HepG2 (cell line): Measurements from ENCODE around the gene RECQL. TPM values are rescaled to one million over a fixed set of nuclear protein-coding genes. Genes with fewer than 3 reads are reported as not detected.

Experiments
- ARID2 ChIP-seq: sonication (generic); formaldehyde crosslinking; IDR thresholded peaks from 2 replicates; pipeline ENCODE4 v1.8.1; 2022; ENCODE audit warnings: mild to moderate bottlenecking, missing genetic modification reagents, borderline replicate concordance
- GFI1 ChIP-seq: sonication (generic); formaldehyde crosslinking; IDR thresholded peaks from 2 replicates; pipeline ENCODE4 v1.5.0; 2020; ENCODE audit warnings: missing genetic modification reagents, mild to moderate bottlenecking, borderline replicate concordance
- HIC2 ChIP-seq: sonication (generic); formaldehyde crosslinking; IDR thresholded peaks from 2 replicates; pipeline ENCODE4 v1.9.0; 2022; ENCODE audit warnings: low read depth, missing genetic modification reagents
- KDM6A ChIP-seq: IDR thresholded peaks from 2 replicates; pipeline ENCODE4 v1.6.1; 2016; ENCODE audit warnings: low read depth
- RAD21 ChIP-seq: fragments of 450-650 bp; formaldehyde crosslinking; IDR thresholded peaks from 2 replicates; pipeline ENCODE4 v1.5.0; 2020; ENCODE audit warnings: mild to moderate bottlenecking
- REXO4 ChIP-seq: sonication (generic); formaldehyde crosslinking; IDR thresholded peaks from 2 replicates; pipeline ENCODE4 v1.8.0; 2022; ENCODE audit warnings: missing genetic modification reagents, mild to moderate bottlenecking, borderline replicate concordance
- SMARCE1 ChIP-seq: fragments of 450-650 bp; IDR thresholded peaks from 2 replicates; pipeline ENCODE4 v1.6.1; 2017; ENCODE audit warnings: borderline replicate concordance
- ZFP36L2 ChIP-seq: sonication (generic); formaldehyde crosslinking; IDR thresholded peaks from 2 replicates; pipeline ENCODE4 v1.4.0; 2020; ENCODE audit warnings: missing genetic modification reagents
- ZNF142 ChIP-seq: sonication (generic); formaldehyde crosslinking; IDR thresholded peaks from 2 replicates; pipeline ENCODE4 v1.4.0; 2020; ENCODE audit warnings: missing genetic modification reagents
- ZXDC ChIP-seq: sonication (generic); formaldehyde crosslinking; IDR thresholded peaks from 2 replicates; pipeline ENCODE4 v1.5.0; 2020; ENCODE audit warnings: mild to moderate bottlenecking, missing genetic modification reagents
- polyA plus RNA-seq, 8 experiments: library from polyadenylated mRNA; depleted of rRNA in 3 of 8; stranded (reverse) in 7 of 8; unstranded in 1 of 8; fragments of >200 nt; fragmentation: Illumina TruSeq in 4 of 8; extraction: Trizol in 4 of 8; gene quantifications; 2 replicates each; pipeline versions ENCODE4 v1.2.1 to v1.2.3, GENCODE V29; 2011 to 2016; ENCODE audit warnings: low read depth in 4 of 8, missing spikeins in 1 of 8, mixed read lengths in 1 of 8; ENCODE audit not compliant: insufficient read depth in 1 of 8
- total RNA-seq, 5 experiments: library from RNA; depleted of rRNA; stranded (reverse); fragments of >200 nt; fragmentation: Illumina TruSeq; extraction: Trizol; gene quantifications; 2 replicates each; pipeline ENCODE4 v1.2.3, GENCODE V29; 2016; ENCODE audit warnings: low read depth in 1 of 5

The RECQL gene
- total and polyA plus RNA-seq, 2 of the 13 experiments (the other 11 are each of a cell fraction or from before 2014, with no cell fraction given) = 7.2 to 41.5 TPM

DNA sequence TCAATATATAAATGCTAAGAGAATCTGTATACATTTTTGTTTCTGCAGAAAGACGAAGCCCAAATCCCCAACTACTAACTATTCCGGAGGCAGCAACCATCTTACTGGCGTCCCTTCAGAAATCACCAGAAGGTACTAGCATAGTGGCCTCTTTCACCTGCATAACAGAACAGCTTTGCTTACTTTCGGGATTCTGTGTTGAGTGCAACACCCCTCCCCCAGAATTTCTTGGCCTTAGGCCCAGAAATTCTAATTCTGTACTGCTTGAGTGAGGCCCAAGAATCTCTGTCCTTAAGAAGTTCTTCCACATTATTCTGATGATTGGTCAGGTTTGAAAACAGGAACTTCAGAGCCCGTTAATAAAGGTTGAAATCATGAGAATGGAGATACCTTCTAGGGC, 27.5 kb upstream of the RECQL start (continued):
- TF ChIP-seq HIC2 (CRISPR knock-in tag) (no peak), KDM6A (CRISPR knock-in tag) (no peak), ZNF142 (CRISPR knock-in tag) (no peak), SMARCE1 (no peak), ZXDC (no peak), REXO4 (CRISPR knock-in tag) (no peak), ARID2 (no peak), RAD21 (CRISPR knock-in tag) (no peak), GFI1 (CRISPR knock-in tag) (no peak), ZFP36L2 (CRISPR knock-in tag) (no peak)
